ENCODE data around the gene ACTN4.

ACTN4 gene

GRCh38 chr19:38634757-38635482, 12.5 kb upstream of the ACTN4 start:
- Histone ChIP-seq H3K9me3 (no peaks in the 10 kb centered on the region), H3K27ac (peak overlapping the region; percentile 60), H3K27me3 (no peaks in the 10 kb centered on the region), H3K4me1 (ENCODE audit: control insufficient read depth in 1 of 2, insufficient read depth in 1 of 2, low read depth in 1 of 2, low read length in 1 of 2) (peaks cover 7 to 16% of the 10 kb centered on the region in 2 experiments), H3K36me3 (peaks cover 38% of the 10 kb centered on the region), H3K4me3 (ENCODE audit: low read depth in 1 of 2, low read length in 1 of 2) (no peak overlapping the region)
- TF ChIP-seq CTCF (IDR thresholded peaks at IDR 0.05), result peak; percentile 90

GRCh38 chr19:38635483-38636399, 11.7 kb upstream of the ACTN4 start:
- no peak for TF ChIP-seq CTCF (IDR thresholded peaks at IDR 0.05)
- Histone ChIP-seq H3K4me3 (ENCODE audit: low read depth in 1 of 2, low read length in 1 of 2) (no peak overlapping the region), H3K9me3 (no peaks in the 10 kb centered on the region), H3K4me1 (ENCODE audit: control insufficient read depth in 1 of 2, insufficient read depth in 1 of 2, low read depth in 1 of 2, low read length in 1 of 2) (peaks cover 7 to 16% of the 10 kb centered on the region in 2 experiments), H3K27ac (peak overlapping the region; percentile 55), H3K27me3 (no peaks in the 10 kb centered on the region), H3K36me3 (peaks cover 33% of the 10 kb centered on the region)

DNA sequence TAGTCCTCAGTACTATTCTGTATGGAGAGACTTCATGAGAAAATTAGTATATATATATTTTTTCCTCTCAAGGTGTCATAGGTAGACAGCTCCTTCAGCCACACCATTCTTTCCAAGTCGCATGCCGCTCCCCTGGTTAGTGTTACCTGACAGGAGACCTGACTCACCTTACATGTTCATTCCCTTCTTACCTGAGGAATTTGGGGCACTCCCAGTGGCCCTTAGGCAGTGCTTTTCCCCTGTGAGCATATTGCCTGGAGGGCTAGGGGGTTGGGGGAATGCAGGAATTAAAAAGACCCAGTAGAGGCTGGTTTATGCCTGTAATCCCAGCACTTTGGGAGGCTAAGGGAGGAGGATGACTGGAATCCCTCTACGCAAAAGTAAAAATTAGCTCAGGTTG, 9.0 kb upstream of the ACTN4 start:
- Histone ChIP-seq H3K4me1 (ENCODE audit: control insufficient read depth in 1 of 2, insufficient read depth in 1 of 2, low read depth in 1 of 2, low read length in 1 of 2) (peaks cover 7 to 16% of the 10 kb centered on the region in 2 experiments), H3K4me3 (ENCODE audit: low read depth in 1 of 2, low read length in 1 of 2) (no peak overlapping the region), H3K27me3 (no peaks in the 10 kb centered on the region), H3K36me3 (peaks cover 13% of the 10 kb centered on the region), H3K27ac (no peak overlapping the region), H3K9me3 (no peaks in the 10 kb centered on the region)
- TF ChIP-seq CTCF (IDR thresholded peaks at IDR 0.05), result no peak

DNA sequence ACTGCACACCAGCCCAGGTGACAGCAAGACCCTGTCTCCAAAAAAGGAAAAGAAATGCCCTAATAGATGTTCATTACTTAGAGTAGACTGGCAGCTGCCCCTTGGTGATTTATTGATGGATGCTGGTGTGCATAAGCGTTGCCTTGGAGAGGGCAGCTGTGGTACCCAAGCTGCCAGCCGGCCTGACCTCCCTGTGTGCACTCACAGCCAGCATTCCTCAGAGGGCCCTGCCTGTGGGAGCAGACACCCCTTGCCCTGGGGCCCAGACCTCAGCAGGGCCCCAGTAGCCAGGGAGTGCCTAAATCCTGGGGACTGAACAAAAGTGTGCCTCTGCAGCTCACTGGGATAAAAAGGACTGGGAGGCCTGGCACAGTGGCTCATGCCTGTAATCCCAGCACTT, 7.8 kb upstream of the ACTN4 start:
- no peak for TF ChIP-seq CTCF (IDR thresholded peaks at IDR 0.05)

GRCh38 chr19:38640368-38640767, 7.1 kb upstream of the ACTN4 start:
- H3K4me3 ChIP-seq (ENCODE audit: low read depth in 1 of 2, low read length in 1 of 2), result no peak overlapping the region
- TF ChIP-seq CTCF (IDR thresholded peaks at IDR 0.05), result no peak
- H3K4me1 ChIP-seq (ENCODE audit: control insufficient read depth in 1 of 2, insufficient read depth in 1 of 2, low read depth in 1 of 2, low read length in 1 of 2), result peaks cover 7 to 9% of the 10 kb centered on the region in 2 experiments
- H3K9me3 ChIP-seq, result no peaks in the 10 kb centered on the region
- peaks cover 7% of the 10 kb centered on the region for H3K36me3 ChIP-seq
- no peak overlapping the region for H3K27ac ChIP-seq
- H3K27me3 ChIP-seq, result no peaks in the 10 kb centered on the region

More for the DNA sequence above, 7.8 kb upstream of the ACTN4 start:
- no peaks in the 10 kb centered on the region for H3K27me3 ChIP-seq
- H3K27ac ChIP-seq, result no peak overlapping the region
- peaks cover 13% of the 10 kb centered on the region for H3K36me3 ChIP-seq
- H3K4me3 ChIP-seq (ENCODE audit: low read depth in 1 of 2, low read length in 1 of 2), result no peak overlapping the region
- peaks cover 7 to 13% of the 10 kb centered on the region in 2 experiments for H3K4me1 ChIP-seq (ENCODE audit: control insufficient read depth in 1 of 2, insufficient read depth in 1 of 2, low read depth in 1 of 2, low read length in 1 of 2)
- H3K9me3 ChIP-seq, result no peaks in the 10 kb centered on the region
